ENCODE measurements around the gene FAM229A. TPM values are rescaled to one million over a fixed set of nuclear protein-coding genes. Genes with fewer than 3 reads are reported as not detected.
A peak's percentile ranks its signal among the peaks of the same experiment; 100 is the strongest.

FAM229A gene
- total and polyA plus RNA-seq, 9 of the 15 experiments (the other 6 are each of a cell fraction or from before 2014, with no cell fraction given), result 0.04 to 21.6 (median 7.4) TPM

DNA sequence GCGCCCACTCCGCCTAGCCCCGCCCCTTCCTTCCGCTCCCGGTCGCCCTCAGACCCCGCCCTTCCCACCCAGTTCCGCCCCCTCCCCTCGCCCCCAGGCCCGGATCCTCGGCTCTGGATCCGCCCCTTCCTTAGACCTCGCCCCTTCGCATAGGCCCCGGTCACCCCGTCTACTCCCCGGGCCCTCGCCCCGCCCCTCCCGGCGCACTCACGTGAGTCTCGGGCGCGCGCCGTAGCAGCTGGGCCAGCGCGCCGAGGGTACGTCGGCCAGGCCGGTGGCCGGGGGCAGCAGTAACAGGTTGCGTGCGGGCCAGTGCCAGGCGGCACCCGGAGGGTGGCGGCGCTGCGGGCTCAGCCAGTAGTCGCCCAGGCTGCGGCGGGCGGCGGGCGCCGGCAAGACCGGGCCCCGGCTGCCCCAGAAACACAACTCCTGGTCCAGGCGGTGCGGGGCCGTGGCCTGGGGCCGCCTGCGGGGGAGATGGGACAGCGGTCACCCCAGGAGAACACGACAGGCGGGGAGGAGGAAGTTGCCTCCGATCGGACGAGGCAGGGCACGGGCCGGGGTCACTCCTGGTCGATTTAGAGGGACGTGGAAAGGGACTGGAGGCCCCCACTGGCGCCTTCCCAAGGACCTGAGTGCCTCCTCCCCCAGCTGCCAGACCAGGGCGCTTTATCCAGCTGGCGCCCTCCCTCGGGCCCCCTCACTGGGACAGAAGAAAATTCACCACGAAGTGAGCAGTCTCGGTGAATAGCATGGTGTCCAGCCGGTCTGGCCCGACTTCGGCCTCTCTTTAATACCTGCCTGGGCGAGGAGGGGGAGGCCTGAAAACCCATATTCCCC is 10.7 kb downstream of the FAM229A start (continued):
- TF ChIP-seq, protein P1, sequence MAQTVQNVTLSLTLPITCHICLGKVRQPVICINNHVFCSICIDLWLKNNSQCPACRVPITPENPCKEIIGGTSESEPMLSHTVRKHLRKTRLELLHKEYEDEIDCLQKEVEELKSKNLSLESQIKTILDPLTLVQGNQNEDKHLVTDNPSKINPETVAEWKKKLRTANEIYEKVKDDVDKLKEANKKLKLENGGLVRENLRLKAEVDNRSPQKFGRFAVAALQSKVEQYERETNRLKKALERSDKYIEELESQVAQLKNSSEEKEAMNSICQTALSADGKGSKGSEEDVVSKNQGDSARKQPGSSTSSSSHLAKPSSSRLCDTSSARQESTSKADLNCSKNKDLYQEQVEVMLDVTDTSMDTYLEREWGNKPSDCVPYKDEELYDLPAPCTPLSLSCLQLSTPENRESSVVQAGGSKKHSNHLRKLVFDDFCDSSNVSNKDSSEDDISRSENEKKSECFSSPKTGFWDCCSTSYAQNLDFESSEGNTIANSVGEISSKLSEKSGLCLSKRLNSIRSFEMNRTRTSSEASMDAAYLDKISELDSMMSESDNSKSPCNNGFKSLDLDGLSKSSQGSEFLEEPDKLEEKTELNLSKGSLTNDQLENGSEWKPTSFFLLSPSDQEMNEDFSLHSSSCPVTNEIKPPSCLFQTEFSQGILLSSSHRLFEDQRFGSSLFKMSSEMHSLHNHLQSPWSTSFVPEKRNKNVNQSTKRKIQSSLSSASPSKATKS (CRISPR knock-in tag; IDR thresholded peaks at IDR 0.05), result no peak
- peak; percentile 55; the same call in 1 of the 2 replicates for TF ChIP-seq SMARCE1 (IDR thresholded peaks at IDR 0.05)
- no peak for TF ChIP-seq MCM5 (IDR thresholded peaks at IDR 0.05; ENCODE audit: low read depth)
- TF ChIP-seq POLR2B (IDR thresholded peaks at IDR 0.05; ENCODE audit: low read depth, partially characterized antibody), result no peak
- TF ChIP-seq BDP1 (IDR thresholded peaks at IDR 0.05; ENCODE audit: insufficient read depth, insufficient read length), result no peak
- no peak for TF ChIP-seq MTA2 (IDR thresholded peaks at IDR 0.05; ENCODE audit: low read depth)
- peak; percentile 88 for TF ChIP-seq SAP30 (IDR thresholded peaks at IDR 0.05; ENCODE audit: borderline replicate concordance, insufficient read depth, low read depth, low read length, poor library complexity, severe bottlenecking)
- TF ChIP-seq ZNF586 (CRISPR knock-in tag; conservative IDR thresholded peaks at IDR 0.05), result no peak
- TF ChIP-seq BCOR (IDR thresholded peaks at IDR 0.05), result no peak
- TF ChIP-seq MECOM (CRISPR knock-in tag; IDR thresholded peaks at IDR 0.05), result no peak
- TF ChIP-seq, protein P2, sequence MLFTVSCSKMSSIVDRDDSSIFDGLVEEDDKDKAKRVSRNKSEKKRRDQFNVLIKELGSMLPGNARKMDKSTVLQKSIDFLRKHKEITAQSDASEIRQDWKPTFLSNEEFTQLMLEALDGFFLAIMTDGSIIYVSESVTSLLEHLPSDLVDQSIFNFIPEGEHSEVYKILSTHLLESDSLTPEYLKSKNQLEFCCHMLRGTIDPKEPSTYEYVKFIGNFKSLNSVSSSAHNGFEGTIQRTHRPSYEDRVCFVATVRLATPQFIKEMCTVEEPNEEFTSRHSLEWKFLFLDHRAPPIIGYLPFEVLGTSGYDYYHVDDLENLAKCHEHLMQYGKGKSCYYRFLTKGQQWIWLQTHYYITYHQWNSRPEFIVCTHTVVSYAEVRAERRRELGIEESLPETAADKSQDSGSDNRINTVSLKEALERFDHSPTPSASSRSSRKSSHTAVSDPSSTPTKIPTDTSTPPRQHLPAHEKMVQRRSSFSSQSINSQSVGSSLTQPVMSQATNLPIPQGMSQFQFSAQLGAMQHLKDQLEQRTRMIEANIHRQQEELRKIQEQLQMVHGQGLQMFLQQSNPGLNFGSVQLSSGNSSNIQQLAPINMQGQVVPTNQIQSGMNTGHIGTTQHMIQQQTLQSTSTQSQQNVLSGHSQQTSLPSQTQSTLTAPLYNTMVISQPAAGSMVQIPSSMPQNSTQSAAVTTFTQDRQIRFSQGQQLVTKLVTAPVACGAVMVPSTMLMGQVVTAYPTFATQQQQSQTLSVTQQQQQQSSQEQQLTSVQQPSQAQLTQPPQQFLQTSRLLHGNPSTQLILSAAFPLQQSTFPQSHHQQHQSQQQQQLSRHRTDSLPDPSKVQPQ (CRISPR knock-in tag; IDR thresholded peaks at IDR 0.05; ENCODE audit: borderline replicate concordance), result no peak; the same call in 1 of the 2 replicates
- TF ChIP-seq, protein P3, sequence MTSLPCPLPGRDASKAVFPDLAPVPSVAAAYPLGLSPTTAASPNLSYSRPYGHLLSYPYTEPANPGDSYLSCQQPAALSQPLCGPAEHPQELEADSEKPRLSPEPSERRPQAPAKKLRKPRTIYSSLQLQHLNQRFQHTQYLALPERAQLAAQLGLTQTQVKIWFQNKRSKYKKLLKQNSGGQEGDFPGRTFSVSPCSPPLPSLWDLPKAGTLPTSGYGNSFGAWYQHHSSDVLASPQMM (CRISPR knock-in tag; IDR thresholded peaks at IDR 0.05), result no peak
- peak; percentile 68 for TF ChIP-seq POLR2AphosphoS5 (IDR thresholded peaks at IDR 0.05; ENCODE audit: control insufficient read depth, insufficient read depth, low read depth, low read length)
- TF ChIP-seq KAT8 (IDR thresholded peaks at IDR 0.05; ENCODE audit: low read depth), result no peak
- TF ChIP-seq GTF2F1 (IDR thresholded peaks at IDR 0.05; ENCODE audit: low read depth, low read length), result no peak
- TF ChIP-seq, protein P4, sequence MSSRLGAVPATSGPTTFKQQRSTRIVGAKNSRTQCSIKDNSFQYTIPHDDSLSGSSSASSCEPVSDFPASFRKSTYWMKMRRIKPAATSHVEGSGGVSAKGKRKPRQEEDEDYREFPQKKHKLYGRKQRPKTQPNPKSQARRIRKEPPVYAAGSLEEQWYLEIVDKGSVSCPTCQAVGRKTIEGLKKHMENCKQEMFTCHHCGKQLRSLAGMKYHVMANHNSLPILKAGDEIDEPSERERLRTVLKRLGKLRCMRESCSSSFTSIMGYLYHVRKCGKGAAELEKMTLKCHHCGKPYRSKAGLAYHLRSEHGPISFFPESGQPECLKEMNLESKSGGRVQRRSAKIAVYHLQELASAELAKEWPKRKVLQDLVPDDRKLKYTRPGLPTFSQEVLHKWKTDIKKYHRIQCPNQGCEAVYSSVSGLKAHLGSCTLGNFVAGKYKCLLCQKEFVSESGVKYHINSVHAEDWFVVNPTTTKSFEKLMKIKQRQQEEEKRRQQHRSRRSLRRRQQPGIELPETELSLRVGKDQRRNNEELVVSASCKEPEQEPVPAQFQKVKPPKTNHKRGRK (tag; IDR thresholded peaks at IDR 0.05), result no peak
- 0 out of 2 replicates have a peak, but pooled peaks have one; percentile 34 for TF ChIP-seq ZNF764 (CRISPR knock-in tag; IDR thresholded peaks at IDR 0.05; ENCODE audit: low read depth)
- no peak for TF ChIP-seq ZNF212 (CRISPR knock-in tag; IDR thresholded peaks at IDR 0.05)
- no peak for TF ChIP-seq ZFP30 (CRISPR knock-in tag; IDR thresholded peaks at IDR 0.05; ENCODE audit: borderline replicate concordance)
- TF ChIP-seq RBM34 (IDR thresholded peaks at IDR 0.05; ENCODE audit: borderline replicate concordance, insufficient read depth, low read length), result no peak
- no peak for TF ChIP-seq PHF21A (IDR thresholded peaks at IDR 0.05; ENCODE audit: borderline replicate concordance, low read depth)
- no peak for TF ChIP-seq BACH1 (tag; IDR thresholded peaks at IDR 0.05)

All from K562 (cell line).